OCI-M1 (cell line): ENCODE data around the gene UNC119B.

ENCODE experiments used
- DNase-seq: peaks from one replicate; lab custom pipeline; 2025; lab: John Stamatoyannopoulos, UW

The UNC119B gene

DNA sequence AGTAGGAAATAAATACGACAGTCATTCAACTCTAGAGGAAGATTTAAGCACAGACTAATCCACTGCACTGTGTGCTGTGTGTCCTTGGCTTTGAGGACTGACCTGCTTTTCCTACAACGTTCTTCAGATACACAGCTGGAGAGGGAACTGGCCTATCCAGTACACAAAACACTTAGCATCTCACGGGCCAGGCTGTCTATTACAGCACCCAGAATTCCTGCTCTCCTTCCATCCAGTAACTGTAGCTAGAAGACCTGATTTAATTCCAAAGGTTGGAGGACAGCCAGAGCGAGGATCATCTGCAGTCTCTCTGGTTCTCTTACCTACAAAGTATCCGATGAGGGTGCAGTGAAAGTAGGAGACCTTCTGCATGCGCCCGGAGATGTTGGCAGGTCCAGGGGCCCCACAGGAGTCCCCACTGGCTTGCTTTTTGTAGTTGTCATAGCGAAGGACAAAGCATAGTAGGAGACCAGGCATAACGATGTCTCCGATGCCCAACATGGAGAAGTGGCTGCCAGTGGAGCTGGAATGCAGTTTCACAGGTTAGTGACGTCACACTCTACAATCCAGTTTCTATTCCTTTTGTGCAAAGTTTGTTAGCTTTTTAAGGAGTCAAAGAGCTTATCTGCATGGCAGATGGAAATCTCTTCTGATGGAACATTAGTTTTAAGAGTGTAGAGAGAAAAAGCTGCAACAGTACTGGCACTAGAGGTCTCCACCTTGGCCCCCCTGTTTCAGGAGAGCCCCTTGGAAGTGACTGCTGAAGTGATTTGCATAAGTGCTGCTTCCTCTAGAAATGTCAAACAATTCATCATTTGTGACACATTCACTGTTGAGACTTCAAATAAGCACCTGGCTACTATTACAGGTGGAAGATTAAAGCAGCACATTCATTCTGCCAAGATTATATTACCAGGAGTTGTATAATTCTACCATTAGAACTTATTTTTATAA is 57.1 kb downstream of the UNC119B start:
- no peak for DNase-seq

DNA sequence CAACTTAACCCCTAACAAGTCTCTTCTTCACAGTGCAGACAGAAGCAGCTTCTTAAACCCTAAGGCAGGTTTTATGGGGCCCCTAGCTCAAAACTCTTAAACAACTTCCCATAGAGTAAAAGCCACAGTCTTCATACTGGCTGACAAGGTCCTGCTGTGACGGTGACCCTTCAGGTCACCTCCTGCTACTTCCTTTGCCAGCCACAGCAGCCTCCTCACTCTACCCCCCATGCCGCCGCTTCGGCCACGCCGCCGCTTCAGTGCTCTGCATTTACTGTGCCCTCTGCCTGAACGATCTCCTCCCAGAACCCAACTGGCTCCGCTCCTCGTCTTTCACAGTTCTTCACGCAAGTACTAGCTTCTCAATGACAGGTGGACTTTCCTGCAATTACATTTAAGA is 60.8 kb downstream of the UNC119B start:
- no peak for DNase-seq
